Suppressor macrophage (primary cell): ENCODE results near the gene ZP4.
"Not testable (repeated sequence)": the region's sequence is repeated elsewhere in the genome, so short reads cannot be mapped to it uniquely, and the experiment has no call there.

ENCODE experiments used
- DNase-seq, 4 experiments: peaks; one replicate each; pipeline ENCODE4 v3.0.0-alpha.2; 2020 to 2022

The ZP4 gene

GRCh38 chr1:237875291-237875690 lies 15.4 kb downstream of the ZP4 start:
- DNase-seq, result no peak

- peak; percentile 6 to 62 (median 22) for DNase-seq
These were observed 17.1 kb downstream of the ZP4 start for GRCh38 chr1:237873487-237874211.

DNA sequence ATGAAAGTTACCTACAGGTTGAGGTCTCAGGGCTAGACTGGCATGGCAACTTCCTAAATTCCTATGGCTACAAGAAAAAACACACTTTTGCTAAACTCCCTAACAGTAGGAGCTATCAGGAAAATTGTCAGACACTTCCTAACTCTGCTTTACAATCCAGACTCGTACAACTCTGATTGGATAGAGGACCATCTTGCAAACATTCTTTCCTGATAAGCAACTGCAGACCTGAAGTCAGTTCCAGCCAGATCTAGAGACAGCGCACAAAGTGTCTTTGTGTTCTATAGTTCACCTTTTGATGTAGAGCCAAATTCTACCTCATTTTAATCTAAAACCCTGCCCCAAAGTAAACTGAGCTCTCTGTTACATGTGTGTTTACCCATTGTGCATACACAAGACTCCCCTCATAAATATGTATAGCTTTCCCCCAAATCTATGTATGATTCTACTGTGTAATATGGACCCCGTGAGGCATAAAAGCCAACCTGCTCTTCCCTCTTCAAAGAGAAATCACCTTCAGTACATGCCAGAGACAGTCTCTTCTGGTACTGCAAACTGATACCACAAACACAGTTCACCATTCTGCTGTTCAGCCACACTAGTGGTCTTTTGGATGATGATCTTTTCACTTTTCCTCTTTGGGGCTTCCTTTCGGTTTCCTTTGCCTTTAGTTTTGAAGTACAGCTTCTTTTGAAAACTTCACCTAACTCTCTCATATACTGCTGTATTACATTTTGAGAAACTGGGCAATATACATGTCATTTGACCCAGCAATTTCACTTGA lies 21.7 kb downstream of the ZP4 start:
- DNase-seq, result no peak

GRCh38 chr1:237867380-237867888 lies 23.3 kb downstream of the ZP4 start:
- no peak for DNase-seq

DNA sequence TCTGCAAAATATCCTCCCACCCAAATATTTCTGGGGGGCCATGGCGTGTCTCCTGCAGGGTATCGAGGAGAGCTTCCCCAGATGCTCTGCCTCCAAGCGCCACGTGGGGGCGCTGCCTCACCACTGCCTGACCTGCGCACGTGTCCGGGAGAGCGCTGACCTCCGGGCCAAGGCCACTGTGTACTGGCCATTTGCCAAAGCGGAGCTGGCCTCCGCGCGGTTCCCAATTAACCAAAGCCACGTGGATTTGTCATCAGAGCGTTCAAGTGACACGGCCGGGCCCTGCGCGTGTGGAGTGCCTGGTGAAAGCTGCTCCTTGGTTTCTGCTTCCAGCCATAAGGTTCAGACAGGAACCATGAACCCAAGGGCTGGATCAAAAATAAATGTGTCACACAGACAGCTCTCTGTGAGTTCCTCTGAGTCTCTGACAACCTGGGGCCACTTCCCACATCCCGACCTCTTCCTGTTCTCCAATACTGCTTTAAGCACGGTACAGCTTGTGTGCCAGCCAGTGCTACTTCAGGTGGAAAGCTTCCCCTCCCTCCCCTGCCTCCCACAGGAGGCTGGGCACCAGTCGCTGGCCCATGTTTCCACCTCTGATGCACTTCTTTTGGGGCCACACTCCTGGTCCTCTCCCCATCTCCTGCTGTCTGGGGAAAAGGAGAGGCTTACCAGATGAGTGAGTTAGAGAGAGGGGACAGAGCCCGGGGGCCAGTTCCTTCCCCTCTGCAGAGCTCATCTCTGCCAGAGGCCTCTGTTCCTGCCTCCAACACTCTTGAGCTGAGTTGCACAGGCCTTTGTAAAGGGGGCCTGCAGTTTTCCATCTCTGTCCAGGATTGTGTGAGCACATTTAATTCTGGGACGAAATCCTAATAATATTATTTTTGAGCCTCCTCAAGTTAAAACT lies 26.1 kb downstream of the ZP4 start:
- DNase-seq, result peak; percentile 85 to 92 (median 88)

- no peak for DNase-seq
These were observed 27.5 kb downstream of the ZP4 start for GRCh38 chr1:237863234-237863633.

DNA sequence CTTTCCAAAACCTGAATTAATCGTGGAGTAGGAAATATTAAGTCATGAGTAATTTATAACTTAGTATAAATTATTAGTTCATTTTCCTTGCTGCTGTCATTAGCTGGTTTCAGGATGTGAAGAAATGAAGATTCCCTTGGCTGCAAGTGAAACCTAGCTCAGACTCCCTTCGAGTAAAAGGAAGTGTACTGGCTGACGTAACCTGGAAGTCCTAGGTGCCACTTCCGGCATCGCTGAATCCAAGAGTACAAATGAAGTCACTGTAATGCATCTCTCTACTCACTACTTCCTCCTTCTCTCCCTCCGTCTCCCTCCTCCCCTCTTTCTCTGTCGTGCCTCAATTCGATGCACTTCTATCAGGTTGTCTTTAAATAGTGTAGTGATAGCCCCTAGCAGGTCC lies 28.8 kb downstream of the ZP4 start:
- DNase-seq, result peak; percentile 41 to 67 (median 52)

DNA sequence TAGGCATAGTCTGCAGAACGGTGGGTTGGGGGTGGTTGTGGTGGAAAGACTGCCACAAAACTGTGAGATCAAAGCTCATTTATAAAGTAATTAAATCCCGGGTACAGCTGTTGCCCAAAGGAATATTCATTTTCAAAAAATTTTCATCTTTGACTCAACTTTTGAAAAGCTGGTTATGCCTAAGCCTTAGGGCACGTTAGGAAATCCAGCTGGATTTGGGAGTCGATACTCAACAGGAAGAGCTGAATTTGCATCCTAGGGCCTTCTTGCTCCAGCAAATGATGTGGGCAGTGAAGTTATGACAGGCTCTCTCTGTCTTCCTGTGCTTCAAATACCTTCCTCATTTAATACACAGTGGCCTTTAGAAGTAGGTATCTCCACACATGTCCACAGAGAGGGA lies 31.7 kb downstream of the ZP4 start:
- no peak for DNase-seq

GRCh38 chr1:237857455-237857854 lies 33.3 kb downstream of the ZP4 start:
- no peak for DNase-seq

GRCh38 chr1:237852342-237852741 lies 38.4 kb downstream of the ZP4 start:
- no peak for DNase-seq

GRCh38 chr1:237851210-237851845 lies 39.4 kb downstream of the ZP4 start:
- peak; percentile 75 to 90 (median 82) for DNase-seq

DNA sequence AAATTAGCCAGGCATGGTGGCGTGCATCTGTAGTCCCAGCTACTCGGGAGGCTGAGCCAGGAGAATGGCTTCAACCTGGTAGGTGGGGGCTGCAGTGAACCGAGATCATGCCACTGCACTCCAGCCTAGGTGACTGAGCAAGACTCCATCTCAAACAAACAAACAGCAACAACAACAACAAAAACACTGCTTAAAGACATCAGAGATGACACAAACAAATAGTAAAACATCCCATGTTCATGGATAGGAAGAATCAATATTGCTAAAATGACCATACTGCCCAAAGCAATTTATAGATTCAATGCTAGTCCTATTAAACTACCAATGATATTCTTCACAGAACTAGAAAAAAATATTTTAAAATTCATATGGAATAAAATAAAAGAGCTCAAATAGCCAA lies 47.2 kb downstream of the ZP4 start:
- not testable (repeated sequence) for DNase-seq

DNA sequence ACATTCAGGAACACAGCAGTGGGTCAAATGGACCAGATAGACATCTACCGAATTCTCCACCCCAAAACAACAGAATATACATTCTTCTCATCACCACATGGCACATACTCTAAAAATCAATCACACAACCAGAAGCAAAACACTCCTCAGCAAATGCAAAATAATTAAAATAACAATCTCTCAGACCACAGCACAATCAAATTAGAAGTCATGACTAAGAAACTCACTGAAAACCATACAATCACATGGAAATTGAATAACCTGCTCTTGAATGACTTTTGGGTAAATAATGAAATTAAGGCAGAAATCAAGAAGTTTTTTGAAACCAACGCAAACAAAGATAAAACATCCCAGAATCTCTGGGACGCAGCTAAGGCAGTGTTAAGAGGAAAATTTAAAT lies 49.2 kb downstream of the ZP4 start:
- no peak for DNase-seq

DNA sequence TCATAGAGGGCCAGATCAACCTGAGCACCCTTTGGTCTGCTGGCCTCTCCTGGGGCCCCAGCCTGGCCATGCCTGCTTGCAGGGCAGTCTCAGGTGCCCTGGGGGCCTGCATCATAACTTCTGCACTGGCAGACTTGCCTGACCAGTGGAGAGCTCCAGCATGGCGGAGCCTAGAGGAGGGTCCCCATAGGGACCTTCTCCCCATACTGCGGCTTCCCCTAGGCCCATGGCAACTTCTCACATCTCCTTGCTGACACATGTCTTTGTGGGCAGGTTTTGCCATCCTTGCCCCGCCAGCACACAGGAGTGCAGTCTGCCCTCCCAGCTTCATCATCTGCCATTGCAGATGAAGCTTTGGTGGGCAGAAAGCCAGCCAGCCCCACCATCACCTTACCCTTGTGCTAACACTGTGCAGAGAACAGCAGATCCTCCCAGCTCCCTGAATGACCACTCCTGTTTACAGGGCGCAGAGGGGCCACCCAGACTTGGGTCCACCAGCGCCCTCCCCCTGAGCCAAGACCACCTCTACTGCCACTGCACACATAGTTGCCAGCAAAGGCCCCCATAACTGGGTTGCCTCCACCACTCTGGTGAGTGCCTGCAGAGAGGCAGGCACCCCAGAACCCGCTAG lies 51.7 kb downstream of the ZP4 start:
- no peak for DNase-seq

GRCh38 chr1:237838320-237838719 lies 52.4 kb downstream of the ZP4 start:
- DNase-seq, result no peak

- no peak for DNase-seq
These were observed 56.3 kb downstream of the ZP4 start for GRCh38 chr1:237834461-237834860.

DNA sequence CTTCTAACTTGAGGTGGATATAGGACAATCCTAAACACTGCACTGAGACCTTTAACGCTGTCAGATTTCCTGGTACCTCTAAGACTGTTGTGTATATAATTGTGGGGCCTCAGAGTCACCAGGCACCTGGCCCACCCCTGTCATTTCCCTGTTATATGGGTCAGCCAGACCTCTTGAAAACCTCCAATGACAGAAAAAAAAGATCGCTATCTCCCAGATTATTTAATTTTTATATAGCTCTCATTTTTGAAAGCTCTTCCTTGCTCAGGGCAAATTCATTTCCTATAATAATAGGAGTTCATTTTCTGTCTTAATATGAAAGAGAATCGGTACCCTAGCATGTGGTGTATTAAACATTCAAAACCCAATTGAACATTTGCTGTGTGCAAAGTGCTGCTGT lies 56.7 kb downstream of the ZP4 start:
- no peak for DNase-seq

DNA sequence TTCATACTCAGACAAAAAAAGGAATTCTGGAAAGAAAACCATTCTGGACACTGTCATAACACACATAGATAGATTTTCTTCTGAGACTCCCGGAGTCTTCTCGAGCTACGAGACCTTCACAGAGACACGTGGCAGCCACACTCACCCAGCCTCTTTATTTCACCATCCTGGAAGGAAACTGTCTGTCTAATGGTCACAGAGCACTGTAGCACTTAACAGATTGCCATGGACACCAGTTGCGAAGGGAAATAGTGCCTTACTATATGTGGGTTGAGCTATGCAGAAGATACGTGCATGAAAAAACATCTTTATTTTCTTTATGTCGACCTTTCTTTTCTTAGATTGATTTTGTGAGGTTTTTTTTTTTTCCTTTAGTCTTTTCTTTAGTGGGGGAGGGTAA lies 57.9 kb downstream of the ZP4 start:
- DNase-seq, result no peak
